ENCODE results near the gene MAGI3. TPM values are rescaled to one million over a fixed set of nuclear protein-coding genes. Genes with fewer than 3 reads are reported as not detected.

The MAGI3 gene
- total RNA-seq, 1 donor from 2014 or later: 4.6 TPM

DNA sequence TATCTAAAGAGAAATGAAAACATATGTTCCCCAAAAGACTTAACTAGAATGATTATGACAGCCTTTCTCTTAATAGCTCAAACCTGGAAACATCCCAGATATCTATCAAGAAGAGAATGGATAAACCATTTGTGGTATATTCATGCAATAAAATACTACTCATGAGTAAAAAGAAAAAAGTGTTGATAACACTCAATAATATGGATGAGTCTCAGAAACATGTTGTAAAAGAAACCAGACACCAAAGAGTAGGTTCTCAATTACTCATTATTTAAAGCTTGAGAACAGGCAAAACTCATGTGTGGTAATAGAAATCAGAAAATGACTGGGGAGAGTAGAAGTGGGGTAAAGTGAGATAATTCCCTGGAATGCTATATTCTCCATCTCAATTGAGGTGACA is 214.8 kb downstream of the MAGI3 start:
- DNase-seq (ENCODE audit: missing footprints) (no peak), ATAC-seq (no peak)
- intact Hi-C loops (cut with DNase I): no loop called here

DNA sequence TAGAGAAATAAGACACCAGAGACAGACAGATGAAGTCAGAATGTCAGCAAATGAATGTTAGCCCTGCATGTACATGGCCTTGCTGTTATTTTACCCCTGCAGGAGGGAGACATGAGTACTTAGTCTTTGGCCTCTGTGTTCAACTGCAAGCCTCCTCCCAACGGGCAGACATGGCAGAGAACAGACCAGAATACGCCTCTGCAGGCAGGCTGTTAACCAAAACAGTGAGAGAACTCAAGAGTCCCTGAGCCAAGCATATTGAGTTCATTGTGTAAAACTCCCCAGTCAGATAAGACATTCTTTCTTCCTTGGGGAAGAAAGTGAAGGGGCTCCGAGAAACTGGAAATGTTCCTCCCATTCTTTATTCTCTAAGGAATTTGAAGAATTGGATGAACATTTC is 218.1 kb downstream of the MAGI3 start:
- no peak for ATAC-seq
- intact Hi-C loops (cut with DNase I): no loop called here

DNA sequence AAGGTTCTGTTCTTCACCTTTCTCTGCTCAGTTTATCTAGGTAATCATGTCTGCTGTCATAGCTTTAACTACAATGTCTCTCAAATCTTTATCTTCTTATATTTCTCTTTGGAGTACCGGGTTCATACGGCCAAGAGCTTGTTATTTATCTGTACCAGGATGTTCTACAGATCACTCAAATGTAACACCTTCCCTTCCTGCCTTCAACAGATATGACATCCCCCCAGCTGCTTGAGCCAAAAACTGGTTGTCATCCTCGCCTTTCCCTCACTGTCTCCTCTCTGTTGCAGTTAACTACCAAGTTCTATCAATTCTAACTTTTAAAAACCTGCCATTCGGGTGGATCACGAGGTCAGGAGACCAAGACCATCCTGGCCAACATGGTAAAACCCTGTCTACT is 220.1 kb downstream of the MAGI3 start:
- intact Hi-C loops (cut with DNase I): no loop called here
- no peak for ATAC-seq

More for the DNA sequence above, 218.1 kb downstream of the MAGI3 start:
- DNase-seq (ENCODE audit: missing footprints): no peak

DNA sequence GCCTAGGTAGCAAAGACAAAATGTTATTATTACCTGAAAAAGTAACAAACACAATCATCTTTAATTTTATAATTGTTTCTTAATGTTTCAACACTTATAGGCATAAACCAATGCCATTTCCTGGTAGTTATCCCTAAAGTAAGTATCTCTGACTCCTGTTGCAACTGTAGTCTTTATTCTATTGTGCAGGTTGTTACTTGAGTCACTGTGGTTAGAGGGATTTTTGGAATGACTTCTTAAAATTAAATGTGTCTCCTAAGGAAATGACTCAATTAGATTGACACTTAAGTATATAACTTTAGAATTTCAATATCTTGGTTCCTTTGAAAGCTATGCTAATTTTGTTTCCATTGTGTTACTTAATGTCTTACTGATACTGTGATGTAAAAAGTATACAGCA is 225.1 kb downstream of the MAGI3 start:
- ATAC-seq (no peak), DNase-seq (ENCODE audit: missing footprints) (no peak)
- intact Hi-C loops (cut with DNase I): no loop called here

More for the DNA sequence above, 220.1 kb downstream of the MAGI3 start:
- DNase-seq (ENCODE audit: missing footprints): no peak

- ATAC-seq (no peak), DNase-seq (ENCODE audit: missing footprints) (no peak)
- intact Hi-C loops (cut with DNase I): no loop called here
Measured at GRCh38 chr1:113616156-113616555, 225.8 kb downstream of the MAGI3 start.

DNA sequence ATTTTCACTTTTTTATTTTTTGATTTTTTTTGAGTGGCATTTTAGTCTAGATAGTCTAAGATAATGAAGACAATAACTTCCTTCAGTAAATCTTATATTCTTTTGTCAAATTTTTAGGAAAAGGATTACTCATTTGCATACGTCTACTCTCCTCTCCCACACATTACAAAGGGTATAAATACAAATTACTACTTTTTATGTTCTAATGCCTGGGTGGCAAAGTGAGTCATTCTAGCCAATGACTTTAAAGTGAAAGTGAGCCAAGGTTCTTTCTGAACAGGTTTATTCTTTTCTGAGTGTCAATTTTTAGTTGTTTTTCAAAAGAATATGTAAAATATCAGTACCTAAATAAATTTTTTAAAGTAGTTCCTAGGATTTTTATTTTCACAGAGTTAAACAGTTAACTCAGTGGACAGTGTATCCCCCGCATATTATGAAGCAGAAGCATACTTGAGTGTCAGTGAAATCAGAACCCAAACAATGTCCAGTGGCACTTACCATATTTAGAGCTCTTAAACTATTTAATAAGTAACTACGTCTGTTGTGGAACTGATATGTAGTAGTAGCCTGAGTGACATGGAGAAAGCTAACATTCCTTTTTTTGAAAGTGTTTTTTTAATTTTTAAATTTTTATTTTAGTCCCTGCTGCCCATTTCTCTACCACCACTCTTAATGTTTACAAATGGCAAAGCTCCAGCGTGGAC is 227.3 kb downstream of the MAGI3 start:
- ATAC-seq: no peak
- intact Hi-C loops (cut with DNase I): no loop called here
- DNase-seq (ENCODE audit: missing footprints): no peak

GRCh38 chr1:113628997-113629396 is 238.7 kb downstream of the MAGI3 start:
- no peak for ATAC-seq
- no peak for DNase-seq (ENCODE audit: missing footprints)
- intact Hi-C loops (cut with DNase I): no loop called here

DNA sequence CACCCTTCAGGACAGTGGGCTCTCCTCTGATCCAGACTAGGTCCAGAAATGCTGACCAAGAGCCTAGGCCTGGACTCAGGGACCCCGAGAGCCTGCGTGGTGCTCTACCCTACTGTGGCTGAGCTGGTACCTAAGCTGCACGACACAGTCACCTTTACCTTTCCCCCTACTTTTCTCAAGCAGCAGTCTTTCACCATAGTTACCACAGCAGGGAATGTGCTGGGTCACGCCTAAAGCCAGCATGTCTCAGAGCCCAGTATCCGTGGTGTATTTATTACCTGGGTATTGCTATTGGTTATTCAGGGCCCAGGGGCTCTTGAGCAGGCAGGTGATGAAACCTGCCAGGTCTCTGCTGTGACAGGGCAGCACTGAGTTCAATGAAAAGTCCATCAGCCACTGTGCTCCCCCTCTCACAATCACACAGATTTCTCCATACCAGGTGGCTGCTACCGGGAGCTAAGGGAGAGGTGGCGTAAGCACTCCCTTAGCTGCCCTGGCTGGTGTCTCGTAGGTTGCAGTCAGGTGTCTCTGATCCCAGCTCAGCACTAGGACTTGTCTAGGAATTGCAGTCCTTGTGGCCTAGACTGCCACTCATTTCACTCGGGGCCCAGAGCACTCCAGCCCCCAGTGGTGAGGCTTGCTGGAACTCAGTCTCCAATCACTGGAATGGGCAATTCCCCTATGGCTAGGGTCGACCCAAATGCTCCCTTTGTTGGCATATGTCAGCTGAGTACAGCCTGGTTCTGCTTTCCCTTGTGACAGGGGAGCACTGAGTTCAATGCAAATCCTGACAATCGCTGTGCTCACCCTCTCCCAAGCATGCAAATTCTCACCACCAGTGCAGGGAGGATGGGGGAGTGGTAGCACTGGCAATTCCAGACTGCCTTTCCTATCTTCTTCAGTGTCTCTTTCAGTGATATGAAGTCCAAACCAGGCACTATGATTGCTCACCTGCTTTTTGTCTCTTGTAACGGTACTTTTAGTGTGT is 240.3 kb downstream of the MAGI3 start:
- intact Hi-C loops (cut with DNase I): no loop called here
- no peak for ATAC-seq

GRCh38 chr1:113641396-113641795 is 251.1 kb downstream of the MAGI3 start:
- ATAC-seq (no peak), DNase-seq (ENCODE audit: missing footprints) (no peak)
- intact Hi-C loops (cut with DNase I): no loop called here

More for the DNA sequence above, 240.3 kb downstream of the MAGI3 start:
- DNase-seq (ENCODE audit: missing footprints): no peak

GRCh38 chr1:113647164-113647563 is 256.8 kb downstream of the MAGI3 start:
- DNase-seq (ENCODE audit: missing footprints) (no peak), ATAC-seq (no peak)
- intact Hi-C loops (cut with DNase I): no loop called here

- DNase-seq (ENCODE audit: missing footprints) (no peak), ATAC-seq (no peak)
- intact Hi-C loops (cut with DNase I): no loop called here
Measured at GRCh38 chr1:113648478-113648877, 258.2 kb downstream of the MAGI3 start.

- DNase-seq (ENCODE audit: missing footprints): no peak
- intact Hi-C loops (cut with DNase I): no loop called here
- ATAC-seq: no peak
Measured at GRCh38 chr1:113652771-113653170, 262.5 kb downstream of the MAGI3 start.

DNA sequence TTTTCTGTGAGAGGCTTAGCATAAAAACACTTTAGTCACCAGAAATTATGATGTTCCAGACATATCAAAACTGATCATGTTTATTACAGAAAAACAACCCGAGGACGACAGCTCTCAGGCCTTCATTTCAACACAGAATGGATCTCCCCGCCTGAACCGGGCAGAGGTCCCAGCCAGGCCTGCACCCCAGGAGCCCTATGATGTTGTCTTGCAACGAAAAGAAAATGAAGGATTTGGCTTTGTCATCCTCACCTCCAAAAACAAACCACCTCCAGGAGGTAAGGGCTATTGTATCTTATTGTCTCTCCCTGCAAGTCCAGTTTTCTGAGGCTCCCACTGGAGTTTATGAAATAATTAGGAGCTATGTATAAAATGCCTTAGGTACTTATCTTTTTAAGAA is 263.4 kb downstream of the MAGI3 start:
- intact Hi-C loops (cut with DNase I): no loop called here
- DNase-seq (ENCODE audit: missing footprints) (no peak), ATAC-seq (no peak)

DNA sequence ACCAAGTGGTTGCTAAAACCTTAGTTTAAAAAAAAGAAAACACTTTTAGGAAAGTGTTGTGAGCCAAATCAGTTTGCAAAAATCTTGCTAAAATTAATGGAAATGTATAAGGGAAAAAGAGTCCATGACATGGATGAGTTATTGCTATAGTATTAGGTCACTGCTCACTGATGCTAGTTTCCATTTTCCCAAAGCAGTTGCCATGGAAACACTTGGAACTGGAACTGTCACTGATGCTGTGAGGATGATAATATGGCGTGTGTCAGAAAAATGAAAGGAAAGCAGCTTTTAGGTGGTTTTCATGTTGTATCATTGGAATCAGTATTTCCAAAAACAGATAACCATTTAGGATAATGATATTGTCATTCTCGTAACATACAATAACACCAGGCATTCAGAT is 264.6 kb downstream of the MAGI3 start:
- no peak for ATAC-seq
- intact Hi-C loops (cut with DNase I): no loop called here
- DNase-seq (ENCODE audit: missing footprints): no peak

DNA sequence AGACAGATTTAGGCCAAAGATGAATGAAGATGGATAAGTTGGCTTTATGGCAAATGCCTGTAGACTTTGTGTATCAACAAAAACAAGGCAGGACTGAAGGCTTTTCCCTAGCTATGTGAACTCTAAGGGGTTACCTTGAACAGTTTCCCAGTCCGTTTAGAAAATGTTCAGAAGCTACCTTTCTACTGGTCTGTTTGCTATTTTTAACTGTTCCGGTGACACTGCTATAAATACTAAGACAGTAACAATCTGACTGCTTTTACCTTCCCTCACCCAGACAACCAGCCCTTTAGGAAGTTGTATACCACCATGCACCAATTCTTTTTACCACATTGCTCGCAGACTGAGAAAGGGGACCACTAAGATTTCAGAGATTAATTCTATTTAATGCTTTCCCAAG is 266.8 kb downstream of the MAGI3 start:
- intact Hi-C loops (cut with DNase I): no loop called here
- DNase-seq (ENCODE audit: missing footprints) (no peak), ATAC-seq (peak; percentile 71)

DNA sequence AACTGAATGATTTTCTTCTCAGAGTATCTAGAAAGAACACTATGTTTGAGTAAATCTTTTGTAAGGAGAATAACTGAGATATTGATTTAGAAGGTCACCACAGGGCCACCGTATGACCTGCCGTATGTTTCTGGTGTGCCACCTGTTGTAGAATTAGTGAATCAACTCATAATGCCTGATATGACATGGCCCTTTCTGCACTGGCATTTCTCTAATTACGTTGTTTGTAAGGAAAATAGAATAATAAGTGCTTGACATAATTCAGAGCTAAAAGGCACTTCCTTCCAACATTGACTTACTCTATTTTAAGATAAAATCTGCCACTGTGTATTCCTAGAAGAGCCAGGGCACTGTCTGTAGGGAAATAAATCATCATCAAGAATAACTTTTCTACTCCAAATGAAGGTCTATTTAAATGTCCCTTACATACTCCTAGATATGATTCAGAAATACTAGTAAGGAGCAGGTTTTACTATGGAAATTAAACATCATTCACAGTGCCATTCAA is 267.3 kb downstream of the MAGI3 start:
- ATAC-seq (no peak), DNase-seq (ENCODE audit: missing footprints) (no peak)
- intact Hi-C loops (cut with DNase I): no loop called here

- intact Hi-C loops (cut with DNase I): no loop called here
- no peak for DNase-seq (ENCODE audit: missing footprints)
Measured at GRCh38 chr1:113659035-113659434, 268.7 kb downstream of the MAGI3 start.

GRCh38 chr1:113659556-113659955 is 269.2 kb downstream of the MAGI3 start:
- DNase-seq (ENCODE audit: missing footprints) (no peak), ATAC-seq (no peak)

More at GRCh38 chr1:113659035-113659434, 268.7 kb downstream of the MAGI3 start:
- no peak for ATAC-seq

GRCh38 chr1:113660088-113660487 is 269.8 kb downstream of the MAGI3 start:
- DNase-seq (ENCODE audit: missing footprints) (no peak), ATAC-seq (no peak)
- intact Hi-C loops (cut with DNase I): no loop called here

More at GRCh38 chr1:113659556-113659955, 269.2 kb downstream of the MAGI3 start:
- intact Hi-C loops (cut with DNase I): no loop called here

DNA sequence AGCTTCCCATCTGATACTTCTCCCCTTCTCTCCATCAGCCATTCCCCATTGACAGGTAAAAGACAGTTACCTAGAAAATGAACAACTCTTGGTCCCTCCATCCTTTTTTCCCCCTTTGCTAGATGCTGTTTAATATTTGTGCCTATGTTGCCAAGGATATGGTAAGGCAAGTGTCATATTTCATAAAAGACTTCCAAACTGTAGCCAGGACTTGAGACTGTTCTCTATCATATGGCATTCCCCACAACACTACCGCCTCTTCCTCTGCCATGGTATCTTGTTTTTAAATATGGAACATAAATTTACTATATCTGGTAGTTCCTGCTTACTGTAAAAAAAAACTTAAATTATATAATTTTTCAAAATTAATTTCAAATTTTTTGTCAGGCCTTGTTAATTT is 271.8 kb downstream of the MAGI3 start:
- intact Hi-C loops (cut with DNase I): no loop called here
- ATAC-seq: no peak
- DNase-seq (ENCODE audit: missing footprints): no peak
